Spleen (tissue), 11 donors: Measurements from ENCODE around the gene IL1RAPL2. TPM values are rescaled to one million over a fixed set of nuclear protein-coding genes. Genes with fewer than 3 reads are reported as not detected.

Experiments used
- DNase-seq: peaks from one replicate; pipeline ENCODE4 v3.0.0-alpha.2; 2020
- H3K27ac ChIP-seq, 8 donors: fragments of 200-600 bp; sonication (generic) in 7 of 8; 1 replicate in 4 of 8; 2 replicates in 4 of 8; pipeline versions ENCODE4 v1.5.0 to v1.8.0; 2016 to 2021; ENCODE audit warnings: inconsistent platforms in 4 of 8, mild to moderate bottlenecking in 4 of 8, moderate library complexity in 1 of 8
- H3K27me3 ChIP-seq, 7 donors: fragments of 200-600 bp; sonication (generic) in 6 of 7; replicated peaks in 1 of 7; 1 replicate in 4 of 7; 2 replicates in 3 of 7; pipeline versions ENCODE4 v1.5.0 to v1.8.0; 2016 to 2021; ENCODE audit warnings: inconsistent platforms in 3 of 7, mild to moderate bottlenecking in 1 of 7
- H3K36me3 ChIP-seq, 6 donors: fragments of 200-600 bp; sonication (generic) in 5 of 6; 1 replicate in 4 of 6; 2 replicates in 2 of 6; pipeline versions ENCODE4 v1.5.0 to v1.8.0; 2016 to 2021; ENCODE audit warnings: inconsistent platforms in 2 of 6
- H3K4me1 ChIP-seq, 6 donors: fragments of 200-600 bp; sonication (generic) in 5 of 6; 1 replicate in 3 of 6; 2 replicates in 3 of 6; pipeline versions ENCODE4 v1.5.0 to v1.8.0; 2016 to 2021; ENCODE audit warnings: inconsistent platforms in 3 of 6
- H3K4me3 ChIP-seq, 8 donors: fragments of 200-600 bp; sonication (generic) in 7 of 8; 1 replicate in 4 of 8; 2 replicates in 4 of 8; pipeline versions ENCODE4 v1.5.0 to v1.8.0; 2016 to 2021; ENCODE audit warnings: inconsistent platforms in 4 of 8, mild to moderate bottlenecking in 4 of 8, moderate library complexity in 2 of 8
- H3K9me3 ChIP-seq, 8 donors: fragments of 200-600 bp; sonication (generic) in 7 of 8; 1 replicate in 4 of 8; 2 replicates in 4 of 8; pipeline versions ENCODE4 v1.5.0 to v1.8.0; 2016 to 2021; ENCODE audit warnings: inconsistent platforms in 4 of 8
- POLR2A ChIP-seq, 3 donors: fragments of 450-650 bp; IDR thresholded peaks; one replicate each; pipeline ENCODE4 v1.5.1; 2017; ENCODE audit warnings: antibody characterized with exemption in 3 of 3, mild to moderate bottlenecking in 1 of 3
- POLR2AphosphoS5 ChIP-seq, 3 donors: sonication (generic); formaldehyde crosslinking; IDR thresholded peaks; one replicate each; pipeline ENCODE4 v1.5.1; 2017; ENCODE audit warnings: antibody characterized with exemption in 3 of 3
- WGBS, 5 donors: extraction: QIAGEN DNeasy Blood & Tissue Kit in 3 of 5; methylation state at CpG; one replicate each; pipeline versions ENCODE4 v1.1.5 to v1.1.7; 2013 to 2018; 5-methylcytosine and 5-hydroxymethylcytosine counted together
- intact Hi-C: fragments of 100-400 bp; cut with DNase I; formaldehyde crosslinking; loops from one replicate; pipeline ENCODE4 v1.15.0; 2023; ENCODE audit warnings: low total_unique reads
- polyA plus RNA-seq, 3 donors: library from polyadenylated mRNA; stranded (reverse); fragments of 200-250 nt; gene quantifications; one replicate each; pipeline ENCODE4 v1.2.1, GENCODE V29; 2013
- total RNA-seq, 7 donors: library from RNA; depleted of rRNA in 3 of 7; stranded (reverse); fragments of >200 nt in 3 of 7; fragmentation: NEBNext Ultra II Directional in 4 of 7; extraction: Animal tissue kit (Norgen Biotek cat#: 25700) in 4 of 7; gene quantifications; one replicate each; pipeline versions ENCODE4 v1.1.0 to v1.2.1, GENCODE V29; 2016 to 2021
- TF ChIP-seq, protein P1 (sequence below), 11 experiments: fragments of 200-600 bp in 7 of 11; fragments of 450-650 bp in 4 of 11; sonication (generic) in 4 of 11; IDR thresholded peaks in 8 of 11; conservative IDR thresholded peaks in 3 of 11; 1 replicate in 7 of 11; 2 replicates in 4 of 11; pipeline versions ENCODE4 v1.4.0 to v1.8.0; 2016 to 2021; ENCODE audit warnings: antibody characterized with exemption in 11 of 11, inconsistent platforms in 4 of 11, mild to moderate bottlenecking in 1 of 11
- donor health status: healthy with polysubstance abuse.
- donor health status: DM: no; HTN: no; CAD: no; lungs with moderate emphysema.
- donor health status: DM: no; HTN: no; CAD: no.
- donor health status: Bipolar disorder and iron deficiency.
- donor health status: healthy.
- donor health status: DM: no; HTN: no; CAD: no.
- donor health status: DM: yes; HTN: yes; CAD: no.

IL1RAPL2 gene
- total and polyA plus RNA-seq, 10 donors: not detected

GRCh38 chrX:104662694-104663093 is 96.7 kb downstream of the IL1RAPL2 start:
- Histone ChIP-seq H3K27ac (no peak overlapping the region), H3K4me3 (no peak overlapping the region), H3K36me3 (no peaks in the 10 kb centered on the region), H3K4me1 (no peaks in the 10 kb centered on the region), H3K27me3 (peaks cover 0 to 5% (median 0%) of the 10 kb centered on the region in 7 donors), H3K9me3 (no peaks in the 10 kb centered on the region)
- intact Hi-C loops: no loop called here
- TF ChIP-seq POLR2A (IDR thresholded peaks at IDR 0.05) (no peak), POLR2AphosphoS5 (IDR thresholded peaks at IDR 0.05) (no peak)
- TF ChIP-seq, protein P1, sequence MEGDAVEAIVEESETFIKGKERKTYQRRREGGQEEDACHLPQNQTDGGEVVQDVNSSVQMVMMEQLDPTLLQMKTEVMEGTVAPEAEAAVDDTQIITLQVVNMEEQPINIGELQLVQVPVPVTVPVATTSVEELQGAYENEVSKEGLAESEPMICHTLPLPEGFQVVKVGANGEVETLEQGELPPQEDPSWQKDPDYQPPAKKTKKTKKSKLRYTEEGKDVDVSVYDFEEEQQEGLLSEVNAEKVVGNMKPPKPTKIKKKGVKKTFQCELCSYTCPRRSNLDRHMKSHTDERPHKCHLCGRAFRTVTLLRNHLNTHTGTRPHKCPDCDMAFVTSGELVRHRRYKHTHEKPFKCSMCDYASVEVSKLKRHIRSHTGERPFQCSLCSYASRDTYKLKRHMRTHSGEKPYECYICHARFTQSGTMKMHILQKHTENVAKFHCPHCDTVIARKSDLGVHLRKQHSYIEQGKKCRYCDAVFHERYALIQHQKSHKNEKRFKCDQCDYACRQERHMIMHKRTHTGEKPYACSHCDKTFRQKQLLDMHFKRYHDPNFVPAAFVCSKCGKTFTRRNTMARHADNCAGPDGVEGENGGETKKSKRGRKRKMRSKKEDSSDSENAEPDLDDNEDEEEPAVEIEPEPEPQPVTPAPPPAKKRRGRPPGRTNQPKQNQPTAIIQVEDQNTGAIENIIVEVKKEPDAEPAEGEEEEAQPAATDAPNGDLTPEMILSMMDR (IDR thresholded peaks at IDR 0.05 in 8 of 11, conservative IDR thresholded peaks at IDR 0.05 in 3 of 11): no peak
- no peak for DNase-seq

DNA sequence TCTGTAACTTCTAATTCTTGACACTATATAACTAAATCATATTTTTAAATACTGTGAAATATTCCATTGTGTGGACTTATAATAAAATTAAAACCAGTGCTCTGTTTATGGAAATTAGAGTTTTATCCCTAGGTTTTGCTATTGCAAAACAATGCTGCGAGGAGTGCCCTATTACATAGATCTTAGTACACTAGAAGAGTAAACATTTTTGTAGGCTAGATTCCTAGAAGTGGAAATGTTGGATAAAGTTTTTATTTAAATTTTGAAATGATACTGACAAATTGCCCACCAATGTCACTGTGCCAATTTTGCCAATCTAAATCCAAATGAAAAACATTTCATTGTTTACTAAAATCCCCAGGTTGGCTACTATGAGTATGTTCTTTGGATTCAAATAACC is 99.7 kb downstream of the IL1RAPL2 start:
- no peaks in the 10 kb centered on the region for H3K9me3 ChIP-seq
- no peak for TF ChIP-seq POLR2A (IDR thresholded peaks at IDR 0.05)
- TF ChIP-seq POLR2AphosphoS5 (IDR thresholded peaks at IDR 0.05): no peak
- TF ChIP-seq, protein P1 (IDR thresholded peaks at IDR 0.05 in 8 of 11, conservative IDR thresholded peaks at IDR 0.05 in 3 of 11): no peak
- no peak for DNase-seq
- no peak overlapping the region for H3K27ac ChIP-seq
- 71 to 94% (median 80%) methylated on average over 1 of the region's 1 CpG for WGBS, 5 donors
- H3K4me1 ChIP-seq: no peaks in the 10 kb centered on the region
- H3K27me3 ChIP-seq: peaks cover 0 to 5% (median 0%) of the 10 kb centered on the region in 7 donors
- intact Hi-C loops: no loop called here
- no peak overlapping the region for H3K4me3 ChIP-seq
- H3K36me3 ChIP-seq: no peaks in the 10 kb centered on the region

DNA sequence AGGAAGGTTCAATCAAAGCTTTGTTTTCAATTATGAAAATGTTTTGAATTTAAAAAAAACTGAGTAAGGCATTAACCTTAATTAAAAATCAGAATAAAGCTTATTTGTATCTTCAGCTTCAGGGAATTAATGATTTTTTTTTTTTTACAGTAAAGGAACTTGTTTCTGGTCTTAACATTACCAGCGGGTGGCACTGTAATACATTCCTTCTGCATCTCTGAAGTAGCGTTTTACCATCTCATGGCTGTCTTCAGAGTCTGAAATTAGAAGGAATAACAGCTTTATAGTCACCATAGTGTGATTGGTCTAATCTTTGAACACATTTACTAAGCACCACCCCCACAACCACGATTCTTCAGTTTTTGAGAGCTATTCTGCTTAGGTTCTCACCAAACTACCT is 102.6 kb downstream of the IL1RAPL2 start:
- H3K27me3 ChIP-seq: peaks cover 0 to 5% (median 0%) of the 10 kb centered on the region in 7 donors
- TF ChIP-seq, protein P1 (IDR thresholded peaks at IDR 0.05 in 8 of 11, conservative IDR thresholded peaks at IDR 0.05 in 3 of 11): no peak
- TF ChIP-seq POLR2A (IDR thresholded peaks at IDR 0.05): no peak
- TF ChIP-seq POLR2AphosphoS5 (IDR thresholded peaks at IDR 0.05): no peak
- WGBS, 5 donors: 5 to 11% (median 8%) methylated on average over 3 of the region's 3 CpGs
- intact Hi-C loops: no loop called here
- no peaks in the 10 kb centered on the region for H3K36me3 ChIP-seq
- no peak overlapping the region for H3K4me3 ChIP-seq
- no peak overlapping the region for H3K27ac ChIP-seq
- no peak for DNase-seq
- H3K9me3 ChIP-seq: peaks cover 0 to 5% (median 0%) of the 10 kb centered on the region in 8 donors
- no peaks in the 10 kb centered on the region for H3K4me1 ChIP-seq

DNA sequence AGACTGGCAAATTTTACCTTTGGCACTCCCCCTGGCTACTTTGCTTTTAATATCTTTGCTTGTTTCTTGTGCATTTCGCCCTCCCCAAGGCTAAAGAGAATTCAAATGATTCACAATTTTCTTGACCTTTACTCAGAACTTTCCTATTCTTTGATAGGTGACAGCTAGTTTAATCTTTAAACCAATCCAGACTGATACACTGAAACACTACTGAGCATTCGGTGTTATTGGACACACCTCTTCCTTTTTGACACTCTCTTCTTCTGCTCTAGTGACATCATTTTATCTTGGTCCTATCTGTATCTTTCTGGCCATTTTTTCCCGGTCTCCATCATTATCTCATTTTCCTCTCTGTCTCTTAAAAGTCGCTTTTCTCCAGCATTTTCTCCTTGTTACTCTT is 103.1 kb downstream of the IL1RAPL2 start:
- WGBS, 5 donors: 54 to 81% (median 70%) methylated on average over 4 of the region's 4 CpGs
- H3K36me3 ChIP-seq: no peaks in the 10 kb centered on the region
- H3K4me3 ChIP-seq: no peak overlapping the region
- no peak for DNase-seq
- TF ChIP-seq, protein P1 (IDR thresholded peaks at IDR 0.05 in 8 of 11, conservative IDR thresholded peaks at IDR 0.05 in 3 of 11): no peak
- TF ChIP-seq POLR2AphosphoS5 (IDR thresholded peaks at IDR 0.05) (no peak), POLR2A (IDR thresholded peaks at IDR 0.05) (no peak)
- H3K9me3 ChIP-seq: peaks cover 0 to 5% (median 0%) of the 10 kb centered on the region in 8 donors
- H3K4me1 ChIP-seq: no peaks in the 10 kb centered on the region
- peaks cover 0 to 2% (median 0%) of the 10 kb centered on the region in 7 donors for H3K27me3 ChIP-seq
- no peak overlapping the region for H3K27ac ChIP-seq
- intact Hi-C loops: no loop called here
